GM18498 (cell line): ENCODE data around the gene CALU.

Experiments
- ATAC-seq: cut with Tn5 transposase; IDR thresholded peaks from one replicate; pipeline ENCODE4 v1.9.1; 2021; ENCODE audit warnings: mild to moderate bottlenecking, moderate library complexity; ENCODE audit not compliant: unreplicated experiment

The CALU gene

GRCh38 chr7:128781851-128782250 is 42.7 kb downstream of the CALU start:
- no peak for ATAC-seq

GRCh38 chr7:128783143-128783861 is 44.1 kb downstream of the CALU start:
- ATAC-seq = no peak

GRCh38 chr7:128785738-128786137 is 46.6 kb downstream of the CALU start:
- no peak for ATAC-seq

- ATAC-seq = no peak
Observed at GRCh38 chr7:128788446-128789412, 49.6 kb downstream of the CALU start.

GRCh38 chr7:128790315-128791041 is 51.3 kb downstream of the CALU start:
- peak; percentile 23 for ATAC-seq

GRCh38 chr7:128791121-128791971 is 52.2 kb downstream of the CALU start, which contains the start of gene CCDC136:
TSS of gene CCDC136 (plus strand) at chr7:128791968. CDS start at chr7:128792412, 444 bp downstream.
- peak; percentile 85 for ATAC-seq

- ATAC-seq = no peak
Observed at GRCh38 chr7:128791972-128792327, 52.8 kb downstream of the CALU start.

- ATAC-seq = no peak
Observed at GRCh38 chr7:128792471-128793180, 53.5 kb downstream of the CALU start.

GRCh38 chr7:128793181-128793547 is 54.0 kb downstream of the CALU start:
- no peak for ATAC-seq

- no peak for ATAC-seq
Observed at GRCh38 chr7:128794020-128794419, 54.9 kb downstream of the CALU start.

- no peak for ATAC-seq
Observed at GRCh38 chr7:128794436-128794835, 55.3 kb downstream of the CALU start.

GRCh38 chr7:128795129-128795528 is 56.0 kb downstream of the CALU start:
- no peak for ATAC-seq

- ATAC-seq = no peak
Observed at GRCh38 chr7:128796327-128796726, 57.2 kb downstream of the CALU start.

GRCh38 chr7:128799451-128799850 is 60.3 kb downstream of the CALU start:
- ATAC-seq = no peak

GRCh38 chr7:128800567-128800966 is 61.4 kb downstream of the CALU start:
- no peak for ATAC-seq

GRCh38 chr7:128801003-128801402 is 61.8 kb downstream of the CALU start:
- no peak for ATAC-seq

- ATAC-seq = no peak
Observed at GRCh38 chr7:128801667-128802418, 62.7 kb downstream of the CALU start.

- no peak for ATAC-seq
Observed at GRCh38 chr7:128804484-128804883, 65.3 kb downstream of the CALU start.

- ATAC-seq = no peak
Observed at GRCh38 chr7:128805225-128805624, 66.1 kb downstream of the CALU start.
